ENCODE results near the gene PROS1. TPM values are rescaled to one million over a fixed set of nuclear protein-coding genes. Genes with fewer than 3 reads are reported as not detected.
A peak's percentile ranks its signal among the peaks of the same experiment; 100 is the strongest.
"Not testable (repeated sequence)": the region's sequence is repeated elsewhere in the genome, so short reads cannot be mapped to it uniquely, and the experiment has no call there.

Gene PROS1
- total and polyA plus RNA-seq, 11 donors: 20.4 to 203 (median 62.7) TPM

DNA sequence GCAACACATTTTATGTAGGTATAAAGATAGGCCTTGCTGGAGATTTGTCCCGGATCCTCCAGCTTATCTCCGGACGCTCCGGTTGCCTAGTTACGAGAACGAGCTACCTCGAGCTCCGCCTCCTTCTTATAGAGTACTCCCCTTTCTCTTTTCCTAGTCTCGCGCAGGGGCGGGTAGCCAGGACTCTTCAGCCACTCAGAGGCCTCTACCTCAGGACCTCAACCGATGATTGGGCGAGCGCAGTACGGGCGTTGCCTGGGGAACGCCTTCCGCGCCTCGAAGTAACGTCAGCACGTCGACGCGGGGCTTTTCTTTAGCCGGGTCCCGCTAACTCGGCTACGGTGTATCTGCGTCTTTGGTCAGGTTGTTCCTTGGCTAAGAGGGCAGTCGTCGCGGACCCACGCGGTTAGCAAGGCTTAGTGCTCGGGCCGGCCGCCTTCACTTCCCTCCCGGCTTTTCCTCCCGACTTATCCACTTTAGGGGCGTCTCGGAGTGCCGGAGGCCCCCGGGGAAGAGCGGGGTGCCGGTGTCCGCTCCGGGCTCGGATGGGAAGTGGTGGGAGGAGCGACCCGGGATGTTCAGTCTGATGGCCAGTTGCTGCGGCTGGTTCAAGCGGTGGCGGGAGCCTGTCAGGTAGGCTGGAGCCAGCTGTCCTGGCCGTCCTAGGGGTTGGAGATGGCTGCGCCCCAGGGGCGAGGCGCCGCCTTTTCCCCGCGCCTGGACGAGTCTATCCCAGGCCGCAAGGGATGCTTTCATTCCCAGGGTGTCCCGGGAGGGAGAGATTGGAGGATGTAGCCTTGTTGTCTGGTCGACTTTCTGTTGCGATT, 6.4 kb upstream of the PROS1 start, which contains the start of gene ARL13B:
Gene ARL13B (plus strand): TSS at position 306 of the 827 bp plus-strand sequence. CDS start 269 bp downstream, at position 575.
- intact Hi-C loops (cut with DNase I): no loop called here
- 0% methylated on average over 51 to 66 of the region's 66 CpGs for WGBS, 4 donors
- Histone ChIP-seq H3K27me3 (no peaks in the 10 kb centered on the region), H3K27ac (peak within 1 kb of the TSS; percentile 51 to 98 (median 90)), H3K36me3 (no peaks in the 10 kb centered on the region), H3K4me1 (peaks cover 0 to 15% (median 10%) of the 10 kb centered on the region in 12 donors), H3K9me3 (no peaks in the 10 kb centered on the region), H3K4me3 (peak within 1 kb of the TSS; percentile 52 to 97 (median 86))
- DNase-seq: peak; percentile 98 to 99 (median 98)
- ATAC-seq: peak; percentile 100
- peak in 1 of 2 donors; percentile 90 for TF ChIP-seq POLR2A (IDR thresholded peaks at IDR 0.05)
- TF ChIP-seq, protein P1, sequence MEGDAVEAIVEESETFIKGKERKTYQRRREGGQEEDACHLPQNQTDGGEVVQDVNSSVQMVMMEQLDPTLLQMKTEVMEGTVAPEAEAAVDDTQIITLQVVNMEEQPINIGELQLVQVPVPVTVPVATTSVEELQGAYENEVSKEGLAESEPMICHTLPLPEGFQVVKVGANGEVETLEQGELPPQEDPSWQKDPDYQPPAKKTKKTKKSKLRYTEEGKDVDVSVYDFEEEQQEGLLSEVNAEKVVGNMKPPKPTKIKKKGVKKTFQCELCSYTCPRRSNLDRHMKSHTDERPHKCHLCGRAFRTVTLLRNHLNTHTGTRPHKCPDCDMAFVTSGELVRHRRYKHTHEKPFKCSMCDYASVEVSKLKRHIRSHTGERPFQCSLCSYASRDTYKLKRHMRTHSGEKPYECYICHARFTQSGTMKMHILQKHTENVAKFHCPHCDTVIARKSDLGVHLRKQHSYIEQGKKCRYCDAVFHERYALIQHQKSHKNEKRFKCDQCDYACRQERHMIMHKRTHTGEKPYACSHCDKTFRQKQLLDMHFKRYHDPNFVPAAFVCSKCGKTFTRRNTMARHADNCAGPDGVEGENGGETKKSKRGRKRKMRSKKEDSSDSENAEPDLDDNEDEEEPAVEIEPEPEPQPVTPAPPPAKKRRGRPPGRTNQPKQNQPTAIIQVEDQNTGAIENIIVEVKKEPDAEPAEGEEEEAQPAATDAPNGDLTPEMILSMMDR (IDR thresholded peaks at IDR 0.05): no peak

DNA sequence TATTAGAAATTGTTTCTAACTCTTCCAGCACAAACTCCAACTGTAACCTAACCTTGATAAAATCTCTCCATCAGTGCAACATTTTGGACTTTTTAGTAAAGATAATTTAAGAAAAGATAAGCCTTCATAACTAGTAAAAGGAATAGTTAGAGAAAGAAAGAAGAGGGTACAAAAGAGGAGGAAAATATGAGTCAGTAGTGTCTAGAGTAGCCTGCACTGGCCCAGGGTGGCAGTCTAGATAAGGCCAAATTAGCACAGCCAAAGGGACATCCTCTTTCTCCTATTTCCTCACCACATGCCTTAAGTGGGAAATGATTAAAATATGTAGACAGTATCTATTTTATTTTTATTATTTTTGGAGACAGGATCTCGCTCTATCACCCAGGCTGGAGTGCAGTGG, 3.7 kb downstream of the PROS1 start:
- ATAC-seq (no peak), DNase-seq (no peak)
- Histone ChIP-seq H3K4me3 (no peak overlapping the region), H3K36me3 (peaks cover 0 to 4% (median 0%) of the 10 kb centered on the region in 9 donors), H3K9me3 (no peaks in the 10 kb centered on the region), H3K27me3 (no peaks in the 10 kb centered on the region), H3K4me1 (peaks cover 0 to 36% (median 12%) of the 10 kb centered on the region in 12 donors), H3K27ac (peak overlapping the region in 4 of 12 donors; percentile 3 to 35 (median 19))
- 91 to 96% (median 93%) methylated on average over 1 of the region's 1 CpG for WGBS, 4 donors
- intact Hi-C loops (cut with DNase I): no loop called here
- TF ChIP-seq, protein P1 (IDR thresholded peaks at IDR 0.05): no peak
- TF ChIP-seq POLR2A (IDR thresholded peaks at IDR 0.05): no peak

DNA sequence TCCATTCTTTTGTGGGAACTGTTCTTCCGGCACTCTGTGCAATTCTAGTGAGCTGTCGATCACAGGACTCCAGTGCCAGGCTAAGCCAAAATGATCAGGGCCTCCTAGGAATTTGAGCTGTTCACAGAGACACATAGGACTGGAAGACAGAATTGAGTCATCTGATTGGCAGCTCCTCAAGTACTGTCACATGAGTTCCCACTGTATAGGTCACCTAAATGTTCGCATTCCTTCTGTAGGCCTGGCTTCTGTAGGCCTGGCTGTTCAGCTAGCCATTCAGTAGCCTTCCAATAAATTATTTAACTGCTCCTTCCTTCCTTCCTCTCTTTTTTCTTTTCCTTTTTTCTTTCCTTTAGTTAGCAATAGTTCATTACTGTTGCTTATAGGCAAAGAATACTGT, 4.3 kb downstream of the PROS1 start:
- Histone ChIP-seq H3K27me3 (no peaks in the 10 kb centered on the region), H3K4me3 (no peak overlapping the region), H3K4me1 (peaks cover 0 to 35% (median 12%) of the 10 kb centered on the region in 12 donors), H3K9me3 (no peaks in the 10 kb centered on the region), H3K27ac (peak overlapping the region in 4 of 12 donors; percentile 3 to 35 (median 19)), H3K36me3 (peaks cover 0 to 4% (median 0%) of the 10 kb centered on the region in 9 donors)
- TF ChIP-seq, protein P1 (IDR thresholded peaks at IDR 0.05): no peak
- no peak for TF ChIP-seq POLR2A (IDR thresholded peaks at IDR 0.05)
- intact Hi-C loops (cut with DNase I): no loop called here
- ATAC-seq: peak in 2 of 4 donors; percentile 11 to 19
- 43 to 59% (median 49%) methylated on average over 3 of the region's 3 CpGs for WGBS, 4 donors
- no peak for DNase-seq

DNA sequence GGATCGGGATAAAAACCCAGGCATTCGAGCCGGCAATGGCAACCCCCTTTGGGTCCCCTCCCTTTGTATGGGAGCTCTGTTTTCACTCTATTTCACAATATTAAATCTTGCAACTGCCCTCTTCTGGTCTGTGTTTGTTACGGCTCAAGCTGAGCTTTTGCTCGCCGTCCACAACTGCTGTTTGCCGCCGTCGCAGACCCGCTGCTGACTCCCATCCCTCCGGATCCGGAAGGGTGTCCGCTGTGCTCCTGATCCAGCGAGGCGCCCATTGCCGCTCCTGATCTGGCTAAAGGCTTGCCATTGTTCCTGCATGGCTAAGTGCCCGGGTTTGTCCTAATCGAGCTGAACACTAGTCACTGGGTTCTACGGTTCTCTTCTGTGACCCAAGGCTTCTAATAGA, 8.6 kb downstream of the PROS1 start:
- H3K36me3 ChIP-seq; ATAC-seq; H3K4me3 ChIP-seq; intact Hi-C loops (cut with DNase I); H3K27me3 ChIP-seq; H3K27ac ChIP-seq; H3K9me3 ChIP-seq; DNase-seq: not testable (repeated sequence)
- 96 to 97% (median 97%) methylated on average over 19 of the region's 19 CpGs for WGBS, 4 donors
- H3K4me1 ChIP-seq: peaks cover 0 to 16% (median 0%) of the 10 kb centered on the region in 12 donors

Data from heart left ventricle (tissue), 16 donors.